ENCODE data around the gene BBS4.

The BBS4 gene

DNA sequence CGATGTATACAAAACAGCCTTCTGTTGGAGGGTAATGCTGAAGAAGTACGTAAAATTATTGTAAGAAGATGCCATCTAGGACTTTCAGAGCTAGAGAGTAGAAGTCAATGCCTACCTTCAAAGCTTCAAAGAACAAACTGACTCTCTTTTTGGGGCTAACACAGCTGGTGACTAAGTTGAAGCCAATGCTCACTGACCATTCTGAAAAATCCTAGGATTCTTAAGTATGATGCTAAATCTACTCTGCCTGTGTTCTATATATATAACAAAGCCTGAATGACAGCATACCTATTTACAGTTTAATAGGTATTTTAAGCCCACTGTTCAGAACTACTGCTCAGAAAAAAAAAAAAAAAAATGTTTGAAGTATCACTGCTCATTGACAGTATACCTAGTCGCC is 78.6 kb downstream of the BBS4 start:
- no peak for TF ChIP-seq EZH2phosphoT487 (IDR thresholded peaks at IDR 0.05; ENCODE audit: low read depth)
- TF ChIP-seq, protein P1, sequence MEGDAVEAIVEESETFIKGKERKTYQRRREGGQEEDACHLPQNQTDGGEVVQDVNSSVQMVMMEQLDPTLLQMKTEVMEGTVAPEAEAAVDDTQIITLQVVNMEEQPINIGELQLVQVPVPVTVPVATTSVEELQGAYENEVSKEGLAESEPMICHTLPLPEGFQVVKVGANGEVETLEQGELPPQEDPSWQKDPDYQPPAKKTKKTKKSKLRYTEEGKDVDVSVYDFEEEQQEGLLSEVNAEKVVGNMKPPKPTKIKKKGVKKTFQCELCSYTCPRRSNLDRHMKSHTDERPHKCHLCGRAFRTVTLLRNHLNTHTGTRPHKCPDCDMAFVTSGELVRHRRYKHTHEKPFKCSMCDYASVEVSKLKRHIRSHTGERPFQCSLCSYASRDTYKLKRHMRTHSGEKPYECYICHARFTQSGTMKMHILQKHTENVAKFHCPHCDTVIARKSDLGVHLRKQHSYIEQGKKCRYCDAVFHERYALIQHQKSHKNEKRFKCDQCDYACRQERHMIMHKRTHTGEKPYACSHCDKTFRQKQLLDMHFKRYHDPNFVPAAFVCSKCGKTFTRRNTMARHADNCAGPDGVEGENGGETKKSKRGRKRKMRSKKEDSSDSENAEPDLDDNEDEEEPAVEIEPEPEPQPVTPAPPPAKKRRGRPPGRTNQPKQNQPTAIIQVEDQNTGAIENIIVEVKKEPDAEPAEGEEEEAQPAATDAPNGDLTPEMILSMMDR (IDR thresholded peaks at IDR 0.05; ENCODE audit: low read depth, low read length) = no peak
- Histone ChIP-seq H3K9me3 (ENCODE audit: insufficient read depth, low read length) (peaks cover 19% of the 10 kb centered on the region; the same call in 1 of the 2 replicates), H3K27me3 (ENCODE audit: low read depth, low read length) (no peaks in the 10 kb centered on the region), H3K27ac (ENCODE audit: low read length) (no peak overlapping the region), H4K20me1 (ENCODE audit: insufficient read depth, low read length) (peaks cover 21% of the 10 kb centered on the region), H3K4me1 (ENCODE audit: low read length) (no peaks in the 10 kb centered on the region), H3K4me3 (ENCODE audit: low read length) (no peak overlapping the region), H3K4me2 (ENCODE audit: low read length) (no peak overlapping the region), H2AFZ (ENCODE audit: low read depth, low read length) (no peak overlapping the region), H3K9ac (ENCODE audit: low read length) (no peak overlapping the region), H3K79me2 (ENCODE audit: low read length) (peaks cover 92% of the 10 kb centered on the region), H3K36me3 (replicated peaks; ENCODE audit: low read depth, low read length) (peaks cover 72% of the 10 kb centered on the region)

DNA sequence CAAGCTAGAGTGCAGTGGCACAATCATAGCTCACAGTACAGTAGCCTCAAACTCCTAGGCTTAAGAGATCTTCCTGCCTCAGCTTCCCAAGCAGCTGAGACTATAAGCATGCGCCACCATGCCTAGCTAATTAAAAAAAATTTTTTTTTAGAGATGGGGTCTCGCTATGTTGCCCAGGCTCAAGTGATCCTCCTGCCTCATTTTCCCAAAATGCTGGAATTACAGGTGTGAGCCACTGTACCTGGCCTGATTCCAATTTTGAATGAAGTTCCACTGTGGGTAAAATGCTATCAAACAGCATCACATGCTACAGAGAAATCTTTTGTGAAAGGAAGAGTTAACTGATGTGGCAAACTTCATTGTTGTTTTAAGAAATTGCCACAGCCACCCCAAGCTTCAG is 80.0 kb downstream of the BBS4 start:
- Histone ChIP-seq H3K4me3 (ENCODE audit: low read length) (no peak overlapping the region), H3K9ac (ENCODE audit: low read length) (no peak overlapping the region), H3K79me2 (ENCODE audit: low read length) (peaks cover 90% of the 10 kb centered on the region), H2AFZ (ENCODE audit: low read depth, low read length) (no peak overlapping the region), H3K4me2 (ENCODE audit: low read length) (no peak overlapping the region), H3K27ac (ENCODE audit: low read length) (no peak overlapping the region), H3K36me3 (replicated peaks; ENCODE audit: low read depth, low read length) (peaks cover 71% of the 10 kb centered on the region), H3K9me3 (ENCODE audit: insufficient read depth, low read length) (peaks cover 19% of the 10 kb centered on the region; the same call in 1 of the 2 replicates), H3K4me1 (ENCODE audit: low read length) (peaks cover 8% of the 10 kb centered on the region), H4K20me1 (ENCODE audit: insufficient read depth, low read length) (peaks cover 19% of the 10 kb centered on the region), H3K27me3 (ENCODE audit: low read depth, low read length) (no peaks in the 10 kb centered on the region)
- no peak for TF ChIP-seq EZH2phosphoT487 (IDR thresholded peaks at IDR 0.05; ENCODE audit: low read depth)
- TF ChIP-seq, protein P1 (IDR thresholded peaks at IDR 0.05; ENCODE audit: low read depth, low read length) = no peak

DNA sequence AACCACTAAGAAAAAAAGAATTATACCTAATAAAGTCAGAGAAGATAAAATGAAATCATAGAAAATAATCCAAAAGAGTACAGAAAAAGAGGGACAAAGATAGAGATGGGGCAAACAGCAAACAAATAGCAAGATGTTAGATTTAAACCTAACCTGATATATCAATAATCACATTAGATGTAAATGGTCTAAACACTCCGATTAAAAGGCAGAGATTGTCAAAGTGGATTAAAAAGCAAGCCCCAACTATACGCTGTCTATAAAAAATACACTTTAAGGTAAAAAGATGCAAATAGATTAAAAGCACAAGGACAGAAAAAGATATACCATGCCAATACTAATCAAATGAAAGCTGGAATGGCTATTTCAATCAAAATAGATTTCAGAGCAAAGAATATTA is 80.8 kb downstream of the BBS4 start:
- Histone ChIP-seq H3K4me2 (ENCODE audit: low read length) (no peak overlapping the region), H3K4me3 (ENCODE audit: low read length) (no peak overlapping the region), H3K27me3 (ENCODE audit: low read depth, low read length) (no peaks in the 10 kb centered on the region), H3K36me3 (replicated peaks; ENCODE audit: low read depth, low read length) (peaks cover 72% of the 10 kb centered on the region), H2AFZ (ENCODE audit: low read depth, low read length) (no peak overlapping the region), H4K20me1 (ENCODE audit: insufficient read depth, low read length) (peaks cover 19% of the 10 kb centered on the region; the same call in 1 of the 2 replicates), H3K9ac (ENCODE audit: low read length) (no peak overlapping the region), H3K4me1 (ENCODE audit: low read length) (peaks cover 14% of the 10 kb centered on the region), H3K9me3 (ENCODE audit: insufficient read depth, low read length) (peaks cover 19% of the 10 kb centered on the region; the same call in 1 of the 2 replicates), H3K79me2 (ENCODE audit: low read length) (peaks cover 92% of the 10 kb centered on the region), H3K27ac (ENCODE audit: low read length) (no peak overlapping the region)
- TF ChIP-seq, protein P1 (IDR thresholded peaks at IDR 0.05; ENCODE audit: low read depth, low read length) = no peak
- TF ChIP-seq EZH2phosphoT487 (IDR thresholded peaks at IDR 0.05; ENCODE audit: low read depth) = no peak

DNA sequence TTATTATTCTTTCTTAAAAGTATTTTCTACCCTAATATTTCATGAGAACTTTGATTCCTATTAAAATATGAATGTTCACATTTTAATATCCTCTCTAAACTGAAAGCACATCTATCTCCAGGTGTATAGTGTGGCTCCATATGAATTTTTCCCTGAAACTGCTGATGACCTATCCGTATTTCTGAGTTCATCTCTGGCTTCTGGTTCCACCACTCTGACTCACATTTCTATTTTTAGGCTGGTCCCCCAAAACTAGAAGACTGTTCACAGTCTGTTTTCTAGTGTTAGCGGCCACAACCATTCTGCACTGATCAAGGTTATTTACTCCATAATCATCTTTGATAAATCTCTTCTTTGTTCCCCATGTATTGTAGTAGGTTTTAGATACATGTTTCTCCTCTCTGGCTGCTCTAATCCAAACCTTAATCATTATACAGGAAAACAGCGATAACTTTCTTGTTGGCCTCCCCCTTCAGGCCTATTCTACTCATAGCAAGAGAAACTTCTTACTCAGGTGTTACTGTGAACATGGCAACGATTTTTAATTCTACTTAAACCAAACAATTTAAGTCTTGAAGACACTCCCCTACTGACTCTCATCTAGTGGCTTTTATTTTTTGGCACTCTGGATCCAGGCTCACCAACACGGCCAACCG is 84.8 kb downstream of the BBS4 start:
- H3K4me1 ChIP-seq (ENCODE audit: low read length) = peaks cover 40% of the 10 kb centered on the region
- H3K36me3 ChIP-seq (replicated peaks; ENCODE audit: low read depth, low read length) = peaks cover 96% of the 10 kb centered on the region
- peak overlapping the region; percentile 8; the same call in 1 of the 2 replicates for H3K4me2 ChIP-seq (ENCODE audit: low read length)
- H3K9ac ChIP-seq (ENCODE audit: low read length) = no peak overlapping the region
- peaks cover 96% of the 10 kb centered on the region for H3K79me2 ChIP-seq (ENCODE audit: low read length)
- no peak overlapping the region for H3K4me3 ChIP-seq (ENCODE audit: low read length)
- TF ChIP-seq EZH2phosphoT487 (IDR thresholded peaks at IDR 0.05; ENCODE audit: low read depth) = no peak
- TF ChIP-seq, protein P1 (IDR thresholded peaks at IDR 0.05; ENCODE audit: low read depth, low read length) = peak; percentile 40; the same call in 1 of the 2 replicates
- peaks cover 19% of the 10 kb centered on the region; the same call in 1 of the 2 replicates for H3K9me3 ChIP-seq (ENCODE audit: insufficient read depth, low read length)
- no peak overlapping the region for H2AFZ ChIP-seq (ENCODE audit: low read depth, low read length)
- H3K27me3 ChIP-seq (ENCODE audit: low read depth, low read length) = no peaks in the 10 kb centered on the region
- H3K27ac ChIP-seq (ENCODE audit: low read length) = peak overlapping the region; percentile 18; the same call in 1 of the 2 replicates
- H4K20me1 ChIP-seq (ENCODE audit: insufficient read depth, low read length) = peaks cover 37% of the 10 kb centered on the region

Measured in OCI-LY3 (cell line).